HG03045 (cell line): Measurements from ENCODE around the gene NDUFA3.

ENCODE experiments used
- ATAC-seq: cut with Tn5 transposase; IDR thresholded peaks from one replicate; pipeline ENCODE4 v1.9.1; 2021; ENCODE audit warnings: mild to moderate bottlenecking, moderate library complexity; ENCODE audit not compliant: unreplicated experiment

NDUFA3 gene

GRCh38 chr19:54137699-54138488 is 35.2 kb downstream of the NDUFA3 start, which contains the start of gene CNOT3:
CNOT3 (plus strand) TSS chr19:54137762; CDS start chr19:54142979, 5,217 bp downstream.
- no peak for ATAC-seq

GRCh38 chr19:54138489-54139256 is 36.0 kb downstream of the NDUFA3 start:
- no peak for ATAC-seq

- ATAC-seq = no peak
Measured at GRCh38 chr19:54141356-54141755, 38.7 kb downstream of the NDUFA3 start.

- ATAC-seq = no peak
Measured at GRCh38 chr19:54142166-54142780, 39.6 kb downstream of the NDUFA3 start.

GRCh38 chr19:54145541-54146158 is 43.0 kb downstream of the NDUFA3 start:
- no peak for ATAC-seq

DNA sequence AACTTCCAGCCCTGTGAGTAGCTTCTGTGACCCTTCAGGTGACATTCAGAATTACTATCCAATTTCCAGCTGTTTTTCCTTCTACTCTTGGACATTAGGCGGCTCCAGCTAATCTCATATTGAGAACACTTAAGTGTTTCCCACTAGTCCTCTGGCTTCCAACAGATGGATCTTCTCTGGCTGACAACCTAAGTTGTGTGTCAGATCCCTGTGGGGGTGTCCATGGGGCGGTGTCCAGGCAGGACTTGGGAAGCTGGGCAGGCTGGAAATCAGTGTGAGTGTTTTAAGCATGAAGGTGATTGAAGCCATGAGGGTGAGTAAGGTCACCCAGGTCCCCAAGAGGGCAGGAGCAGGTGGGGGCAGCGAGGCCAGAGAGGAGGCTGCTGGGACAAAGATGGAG is 45.0 kb downstream of the NDUFA3 start:
- ATAC-seq = no peak

DNA sequence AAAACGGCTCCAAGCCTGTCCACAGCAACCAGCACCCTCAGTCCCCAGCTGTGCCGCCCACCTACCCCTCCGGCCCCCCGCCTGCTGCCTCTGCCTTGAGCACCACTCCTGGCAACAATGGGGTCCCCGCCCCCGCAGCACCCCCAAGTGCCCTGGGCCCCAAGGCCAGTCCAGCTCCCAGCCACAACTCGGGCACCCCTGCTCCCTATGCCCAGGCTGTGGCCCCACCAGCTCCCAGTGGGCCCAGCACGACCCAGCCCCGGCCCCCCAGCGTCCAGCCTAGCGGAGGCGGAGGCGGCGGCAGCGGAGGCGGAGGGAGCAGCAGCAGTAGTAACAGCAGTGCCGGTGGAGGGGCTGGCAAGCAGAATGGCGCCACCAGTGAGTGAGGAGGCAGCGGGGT is 45.5 kb downstream of the NDUFA3 start:
- ATAC-seq = no peak

DNA sequence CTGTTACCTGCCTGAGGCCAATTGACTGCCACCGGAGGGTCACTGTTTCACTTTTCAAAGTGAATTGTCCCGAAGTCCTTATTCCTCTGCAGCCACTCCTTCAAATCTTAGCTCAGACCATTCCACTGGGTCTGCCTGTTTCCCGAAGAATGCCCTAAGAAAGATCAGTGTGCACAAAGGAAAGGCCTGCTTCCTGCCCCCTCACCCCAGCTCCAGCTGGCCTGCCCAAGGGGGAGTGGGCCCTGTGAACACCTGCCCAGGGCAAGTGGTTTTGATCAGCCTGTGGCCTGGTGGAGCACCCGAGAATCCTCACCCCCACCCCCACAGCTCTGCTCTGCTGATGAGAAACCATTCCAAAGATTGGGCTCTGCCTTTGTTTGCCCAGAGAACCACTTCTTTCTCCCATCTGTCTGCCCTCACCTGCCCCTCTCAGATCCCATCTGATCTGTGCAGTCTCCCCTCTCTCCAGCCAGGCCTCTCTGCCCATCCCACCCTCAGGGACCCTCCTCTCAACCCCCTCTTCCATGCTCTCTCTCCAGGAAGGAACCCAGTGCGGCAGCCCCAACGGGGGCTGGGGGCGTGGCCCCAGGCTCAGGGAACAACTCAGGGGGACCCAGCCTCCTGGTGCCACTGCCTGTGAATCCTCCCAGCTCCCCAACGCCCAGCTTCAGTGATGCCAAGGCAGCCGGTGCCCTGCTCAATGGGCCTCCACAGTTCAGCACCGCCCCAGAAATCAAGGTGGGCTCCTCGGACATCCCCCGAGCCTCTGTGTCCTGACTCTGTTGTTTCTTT is 46.6 kb downstream of the NDUFA3 start:
- no peak for ATAC-seq

DNA sequence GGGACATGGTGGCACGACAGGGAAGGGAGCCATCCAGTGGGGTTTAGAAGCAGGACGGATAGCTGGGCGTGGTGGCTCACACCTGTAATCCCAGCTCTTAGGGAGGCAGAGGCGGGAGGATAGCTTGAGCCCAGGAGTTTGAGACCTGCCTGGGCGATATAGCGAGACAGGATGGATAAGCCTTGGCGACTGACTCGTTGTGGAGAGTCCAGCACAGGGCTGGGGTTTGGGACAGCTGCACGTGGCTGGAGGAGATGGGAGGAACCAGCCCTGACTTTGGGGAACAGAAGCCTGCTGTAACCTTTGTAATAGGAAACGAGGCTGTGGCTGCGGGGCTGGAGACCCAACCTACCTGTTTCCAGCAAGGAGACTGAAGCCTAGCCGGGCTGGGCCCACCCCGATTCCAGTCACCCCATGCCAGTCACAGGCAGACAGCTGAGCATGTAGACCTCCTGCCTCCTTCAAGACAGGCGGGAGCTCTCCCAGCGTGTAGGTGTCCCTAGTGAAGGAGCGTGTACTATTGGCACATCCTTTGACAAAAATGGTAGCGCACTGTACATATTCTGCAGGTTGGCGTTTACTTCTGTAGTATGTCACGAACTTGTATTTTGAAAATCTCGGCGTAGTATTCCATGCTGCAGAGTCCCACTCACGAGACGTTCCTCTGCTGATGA is 48.8 kb downstream of the NDUFA3 start:
- ATAC-seq = no peak

- ATAC-seq = no peak
Measured at GRCh38 chr19:54152267-54152666, 49.6 kb downstream of the NDUFA3 start.

- no peak for ATAC-seq
Measured at GRCh38 chr19:54152878-54153524, 50.3 kb downstream of the NDUFA3 start.

GRCh38 chr19:54153731-54154326 is 51.2 kb downstream of the NDUFA3 start:
- ATAC-seq = no peak

GRCh38 chr19:54154603-54155345 is 52.1 kb downstream of the NDUFA3 start:
- ATAC-seq = no peak

DNA sequence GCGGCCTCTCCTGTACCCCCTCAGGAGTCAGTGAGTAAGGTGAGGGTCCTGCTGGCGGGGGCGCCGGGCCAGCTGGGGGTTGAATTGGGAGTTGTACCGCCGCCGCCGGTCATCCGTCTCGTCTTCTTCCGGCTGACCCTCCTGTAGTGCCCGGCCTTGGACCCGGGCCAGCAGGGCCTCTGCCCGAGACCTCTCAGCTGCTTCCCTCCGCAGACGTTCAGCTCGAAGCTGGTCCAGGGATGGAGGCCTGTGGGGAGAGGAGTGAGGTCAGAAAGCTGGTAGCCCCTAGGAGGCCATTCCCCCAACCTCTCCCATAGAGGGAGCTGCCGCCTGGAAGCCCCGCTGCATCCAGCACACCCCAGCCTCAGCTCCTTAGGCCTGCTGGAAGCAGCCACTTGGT is 53.0 kb downstream of the NDUFA3 start:
- no peak for ATAC-seq

GRCh38 chr19:54156490-54156889 is 53.8 kb downstream of the NDUFA3 start:
- ATAC-seq = no peak

DNA sequence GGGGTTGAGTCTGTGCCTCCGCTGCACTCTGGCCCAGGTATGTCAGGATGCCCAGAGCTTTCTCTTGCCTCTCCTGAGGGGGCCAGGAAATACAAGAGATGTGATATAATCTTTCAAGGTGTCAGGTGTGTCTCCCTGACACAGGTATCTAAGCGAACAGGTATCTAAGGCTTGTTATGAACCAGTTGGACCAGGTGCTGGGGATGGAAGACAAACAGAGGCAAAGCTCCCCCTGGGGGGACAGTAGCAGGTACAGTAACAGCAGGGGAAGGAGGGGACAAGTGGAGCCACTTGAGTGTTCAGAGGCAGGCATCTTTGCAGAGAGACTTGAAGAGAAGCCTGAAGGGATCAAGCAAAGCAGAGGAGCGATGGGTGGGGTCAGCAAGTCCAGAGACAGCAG is 54.3 kb downstream of the NDUFA3 start:
- no peak for ATAC-seq
